GDM1 (cell line): Measurements from ENCODE around the gene THSD4.
"Not testable (repeated sequence)": the region's sequence is repeated elsewhere in the genome, so short reads cannot be mapped to it uniquely, and the experiment has no call there.

ENCODE experiments used
- DNase-seq: peaks from one replicate; lab custom pipeline; 2025; lab: John Stamatoyannopoulos, UW

THSD4 gene

GRCh38 chr15:71431343-71432336 is 316.4 kb downstream of the THSD4 start:
- DNase-seq = no peak

DNA sequence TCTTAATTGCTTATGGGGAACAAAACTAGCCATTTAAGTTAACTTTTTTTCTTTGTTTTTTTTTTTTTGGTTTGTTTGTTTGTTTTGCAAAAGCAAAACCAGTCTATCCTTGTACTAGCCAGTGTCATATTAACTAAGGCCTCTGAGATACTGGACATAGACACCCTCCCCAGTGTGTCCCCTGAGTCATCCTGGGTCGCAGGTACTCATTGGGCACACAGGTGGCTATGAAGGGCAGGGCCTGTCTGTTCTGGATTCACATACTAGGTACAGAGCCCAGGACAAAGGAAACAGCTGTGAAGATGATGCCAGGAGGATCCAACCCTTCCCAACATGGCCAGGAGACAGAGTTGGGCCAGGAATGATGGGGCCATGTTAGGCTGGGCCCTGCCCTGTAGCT is 318.1 kb downstream of the THSD4 start:
- no peak for DNase-seq

DNA sequence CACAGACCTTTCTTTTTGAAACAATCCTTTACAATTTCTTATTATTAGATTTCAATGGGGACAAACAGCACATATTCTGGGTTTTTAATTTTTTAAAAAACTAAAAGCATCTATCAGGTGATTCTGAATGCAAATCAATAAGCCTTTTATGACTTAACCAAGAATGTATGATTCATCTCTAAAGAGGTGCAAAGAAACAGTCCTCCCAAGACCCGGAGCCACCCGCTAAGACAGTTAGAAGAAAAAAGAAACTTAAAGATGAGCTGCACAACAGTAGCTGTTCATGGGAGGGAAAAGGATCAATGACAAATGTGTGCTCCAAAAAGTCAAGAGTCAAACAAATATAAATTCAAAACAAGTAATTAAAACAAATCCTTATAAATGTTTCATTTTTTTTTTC is 319.5 kb downstream of the THSD4 start:
- DNase-seq = no peak

DNA sequence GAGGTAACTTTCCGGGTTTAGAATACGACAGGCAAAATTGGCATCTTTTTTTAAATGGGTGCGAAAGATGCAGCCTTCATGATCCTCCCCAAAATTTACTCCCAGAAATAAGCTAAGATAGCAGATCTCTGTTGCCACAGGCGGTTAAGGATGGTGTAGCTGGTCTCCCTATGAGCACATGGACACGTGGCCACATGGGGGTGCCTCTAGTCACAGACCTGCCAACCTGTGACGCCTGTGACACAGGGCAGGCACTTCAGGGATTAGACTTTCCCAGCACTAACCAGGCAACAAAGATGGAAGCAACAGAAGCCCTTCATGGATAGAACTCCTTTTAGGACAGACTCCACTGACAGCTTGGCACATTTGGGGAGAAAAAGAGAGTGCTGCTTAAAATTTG is 320.3 kb downstream of the THSD4 start:
- DNase-seq = no peak

DNA sequence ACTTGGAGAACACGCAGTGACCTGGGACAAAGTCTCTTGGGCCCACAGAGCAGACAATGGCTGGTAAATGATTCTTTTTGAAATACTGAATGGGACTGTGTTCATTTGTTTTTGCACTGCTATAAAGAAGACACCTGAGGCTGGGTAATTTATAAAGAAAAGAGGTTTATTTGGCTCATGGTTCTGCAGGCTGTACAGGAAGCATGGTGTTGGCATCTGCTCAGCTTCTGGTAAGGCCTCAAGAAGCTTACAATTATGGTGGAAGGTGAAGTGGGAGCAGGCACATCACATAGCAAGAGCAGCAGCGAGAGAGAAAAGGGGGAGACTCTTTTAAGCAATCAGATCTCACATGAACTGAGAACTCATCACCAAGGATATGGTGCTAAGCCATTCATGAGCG is 321.6 kb downstream of the THSD4 start:
- DNase-seq = no peak

DNA sequence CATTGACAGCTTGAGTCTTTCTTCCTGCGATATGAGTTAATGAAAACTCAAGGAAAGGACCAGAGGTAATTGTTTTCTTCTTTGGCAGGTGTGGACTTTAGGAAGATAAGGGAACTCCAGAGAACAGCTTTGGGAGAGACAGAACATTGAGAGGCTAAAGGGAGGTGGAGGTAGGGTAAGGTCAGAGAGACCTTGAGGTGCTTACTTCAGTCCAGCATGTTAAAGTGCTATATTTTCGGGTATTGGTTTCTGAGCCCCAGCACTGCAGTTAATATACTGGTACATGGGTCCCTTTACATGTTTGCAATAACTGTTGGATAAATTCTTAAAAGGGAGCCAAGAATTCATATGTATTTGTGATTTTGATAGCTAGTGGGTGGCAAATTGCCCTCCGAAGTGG is 322.1 kb downstream of the THSD4 start:
- no peak for DNase-seq

DNA sequence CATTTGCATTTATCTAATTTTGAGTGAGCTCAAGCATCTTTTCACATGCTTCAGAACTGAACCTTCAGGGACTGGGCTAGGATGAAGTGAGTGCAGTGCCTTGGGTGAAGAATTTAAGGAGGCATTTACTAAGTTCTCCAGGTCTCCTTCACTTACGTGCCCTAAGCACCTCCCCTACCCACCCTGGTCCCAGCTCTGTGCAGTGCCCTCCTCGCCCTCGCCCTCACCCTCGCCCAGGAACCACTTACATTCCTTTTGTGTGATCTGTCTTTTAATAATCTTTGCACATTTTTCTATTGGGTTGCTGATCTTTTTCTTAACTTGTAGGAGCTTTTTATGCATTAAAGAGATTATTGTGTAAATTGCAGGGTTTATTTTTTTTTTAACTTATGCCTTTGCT is 322.6 kb downstream of the THSD4 start:
- DNase-seq = no peak

DNA sequence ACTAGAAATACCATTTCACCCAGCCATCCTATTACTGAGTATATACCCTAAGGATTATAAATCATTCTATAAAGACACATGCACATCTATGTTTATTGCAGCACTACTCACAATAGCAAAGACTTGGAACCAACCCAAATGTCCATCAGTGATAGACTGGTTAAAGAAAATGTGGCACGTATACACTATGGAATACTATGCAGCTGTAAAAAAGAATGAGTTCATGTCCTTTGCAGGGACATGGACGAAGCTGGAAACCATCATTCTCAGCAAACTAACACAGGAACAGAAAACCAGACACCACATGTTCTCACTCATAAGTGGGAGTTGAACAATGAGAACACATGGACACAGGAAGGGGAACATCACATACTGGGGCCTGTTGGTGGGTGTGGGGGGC is 324.2 kb downstream of the THSD4 start:
- DNase-seq = not testable (repeated sequence)

GRCh38 chr15:71440489-71441110 is 325.3 kb downstream of the THSD4 start:
- peak; percentile 11 for DNase-seq

DNA sequence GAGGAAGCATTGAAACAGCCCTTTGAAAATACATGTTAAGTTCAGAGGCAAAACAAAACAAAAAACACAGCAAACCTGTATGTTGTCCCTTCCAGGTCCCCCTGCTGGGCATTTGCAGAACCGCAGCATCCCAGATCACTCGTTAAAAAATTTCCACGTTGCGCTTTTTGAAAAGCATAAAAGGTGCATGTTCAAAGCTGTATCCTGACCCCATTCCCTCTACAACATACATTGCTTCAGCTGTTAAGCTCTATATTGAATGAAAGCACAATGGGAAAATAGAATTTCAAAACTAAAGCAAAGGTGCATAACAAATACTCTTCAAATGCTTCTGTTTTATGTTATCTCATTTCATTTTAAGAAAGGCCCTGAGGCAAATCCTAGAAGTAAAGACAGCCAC is 328.3 kb downstream of the THSD4 start:
- DNase-seq = no peak

- no peak for DNase-seq
These were observed 328.9 kb downstream of the THSD4 start for GRCh38 chr15:71444032-71444810.

DNA sequence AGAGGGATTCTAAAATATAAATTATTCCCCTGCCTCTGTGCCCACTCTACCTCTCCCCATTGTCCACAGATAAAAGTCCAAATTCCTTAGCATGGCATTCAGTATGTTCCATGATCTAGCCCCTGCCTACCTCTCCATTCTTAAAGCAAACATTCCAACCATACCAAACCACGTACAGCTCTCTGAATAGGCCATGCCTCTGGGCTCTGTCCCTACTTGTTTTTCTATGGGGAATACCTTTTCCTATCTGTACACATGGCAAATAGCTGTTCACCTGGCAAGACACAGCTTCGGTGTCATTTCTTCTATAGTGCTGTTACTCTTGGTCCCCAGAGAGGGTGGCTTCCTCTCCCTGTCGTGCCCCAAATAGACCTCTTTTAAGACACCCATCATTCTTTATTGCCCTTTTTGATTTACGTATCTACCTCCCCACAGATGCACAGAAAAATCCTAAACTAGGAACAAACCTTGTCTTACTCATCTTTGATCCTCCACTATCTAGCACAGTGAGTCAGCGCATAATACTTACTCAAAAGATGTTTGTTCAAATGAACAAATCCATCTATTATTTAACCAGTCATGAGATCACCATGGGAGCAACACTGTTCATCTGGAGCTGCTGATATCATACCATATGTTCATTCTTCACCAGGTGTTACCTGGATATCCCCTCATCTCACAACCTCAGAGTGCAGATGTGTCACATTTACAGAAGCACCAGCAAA is 329.8 kb downstream of the THSD4 start:
- DNase-seq = no peak

- DNase-seq = no peak
These were observed 332.3 kb downstream of the THSD4 start for GRCh38 chr15:71447328-71448250.

DNA sequence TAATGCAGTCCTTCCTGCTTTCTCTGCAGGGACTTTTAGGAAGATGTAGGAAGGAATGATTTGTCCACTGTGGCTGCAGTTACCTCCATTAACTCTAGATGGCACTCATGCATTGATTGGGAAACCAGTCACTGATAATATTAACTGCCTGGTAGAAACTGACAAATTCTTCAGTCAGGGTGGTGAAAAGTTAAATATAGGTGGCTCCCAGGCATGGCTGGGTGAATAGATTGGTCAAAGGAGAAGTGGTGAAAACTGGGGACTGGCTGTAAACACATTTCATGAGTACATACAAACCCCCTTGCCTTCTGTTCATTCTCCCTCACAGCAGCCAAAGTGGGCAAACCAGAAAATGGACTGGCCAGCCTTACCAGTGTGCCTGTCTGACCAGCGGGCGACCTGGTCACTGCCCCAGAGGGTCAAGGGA is 333.4 kb downstream of the THSD4 start:
- no peak for DNase-seq

DNA sequence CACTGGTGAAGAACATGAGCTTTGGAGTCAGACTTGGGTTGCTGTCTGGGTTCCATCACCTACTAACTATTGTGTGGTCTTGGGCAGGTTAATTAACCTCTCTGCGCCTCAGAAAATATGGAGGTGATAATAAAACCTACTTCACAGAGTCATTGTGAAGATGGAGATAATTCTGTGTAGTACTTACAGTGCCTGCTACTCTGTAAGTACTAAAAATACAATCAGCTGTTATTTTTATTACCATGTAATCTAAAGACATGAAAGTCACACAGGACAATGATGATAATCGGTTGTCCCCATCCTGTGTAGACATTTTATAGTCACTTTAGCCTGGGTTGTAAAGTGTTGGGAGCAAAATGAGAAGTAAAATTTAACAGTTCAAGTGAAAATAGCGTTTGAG is 334.1 kb downstream of the THSD4 start:
- no peak for DNase-seq

- DNase-seq = no peak
These were observed 334.7 kb downstream of the THSD4 start for GRCh38 chr15:71449956-71450355.

GRCh38 chr15:71451130-71451529 is 335.9 kb downstream of the THSD4 start:
- DNase-seq = no peak

DNA sequence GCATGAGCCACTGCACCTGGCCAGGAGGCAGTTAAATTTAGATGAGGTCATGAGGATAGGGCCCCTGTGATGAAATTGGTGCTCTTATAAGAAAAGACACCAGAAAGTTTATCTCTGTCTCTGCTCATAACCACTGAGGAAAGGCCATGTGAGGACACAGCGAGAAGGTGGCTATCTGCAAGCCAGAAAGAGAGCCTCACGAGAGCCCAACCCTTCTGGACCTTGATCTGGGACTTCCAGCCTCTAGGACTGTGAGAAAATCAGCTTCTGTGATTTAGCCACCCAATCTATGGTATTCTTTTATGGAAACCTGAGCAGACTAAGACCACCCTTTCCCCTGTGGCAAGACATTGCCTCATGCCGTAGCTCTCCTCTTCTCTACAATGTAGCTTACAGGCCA is 337.6 kb downstream of the THSD4 start:
- DNase-seq = no peak

DNA sequence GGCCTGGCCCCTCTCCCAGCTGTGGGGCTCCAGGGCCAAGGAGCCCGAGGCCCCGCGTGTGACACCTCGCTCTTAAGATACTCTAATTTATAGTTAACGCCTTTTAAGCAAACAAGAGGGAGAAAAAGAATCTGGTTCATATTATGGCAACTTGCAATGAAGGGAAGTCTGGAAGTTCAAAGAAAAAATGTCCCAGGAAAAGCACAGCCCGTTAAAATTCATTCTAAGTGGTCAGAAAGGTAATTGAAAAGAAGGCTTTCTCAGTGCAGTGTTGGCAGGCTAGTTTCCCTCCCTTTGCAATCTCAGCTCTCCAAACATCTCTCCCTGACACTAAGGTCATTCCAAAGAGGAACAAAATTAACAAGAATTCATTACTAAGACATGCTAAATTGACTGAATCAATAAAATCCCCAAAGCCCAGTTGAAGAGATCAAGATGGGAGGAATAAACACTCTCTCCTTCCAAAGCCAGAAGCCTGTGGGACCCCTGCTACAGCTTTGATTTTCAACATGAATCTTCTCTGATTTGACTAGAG is 339.3 kb downstream of the THSD4 start:
- DNase-seq = no peak

DNA sequence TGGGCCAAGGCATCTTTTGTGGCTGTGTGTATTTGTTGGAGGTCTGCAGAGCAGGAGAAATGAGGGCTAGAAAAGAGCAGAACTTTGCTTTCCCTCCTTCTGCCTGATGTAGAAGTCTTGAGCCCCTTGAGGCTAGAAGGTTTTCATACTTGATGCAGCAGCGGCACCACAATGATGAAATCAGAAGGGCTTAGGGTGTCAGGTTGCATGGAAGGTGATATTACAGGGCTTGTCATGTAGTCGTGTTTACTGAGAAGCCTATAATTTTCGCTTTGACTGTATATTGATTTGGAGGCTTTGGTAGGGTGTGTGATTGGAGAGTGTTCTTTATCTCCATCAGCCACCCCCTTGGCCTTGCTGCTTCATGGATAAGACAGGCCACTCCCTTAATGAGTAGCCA is 339.8 kb downstream of the THSD4 start:
- no peak for DNase-seq

DNA sequence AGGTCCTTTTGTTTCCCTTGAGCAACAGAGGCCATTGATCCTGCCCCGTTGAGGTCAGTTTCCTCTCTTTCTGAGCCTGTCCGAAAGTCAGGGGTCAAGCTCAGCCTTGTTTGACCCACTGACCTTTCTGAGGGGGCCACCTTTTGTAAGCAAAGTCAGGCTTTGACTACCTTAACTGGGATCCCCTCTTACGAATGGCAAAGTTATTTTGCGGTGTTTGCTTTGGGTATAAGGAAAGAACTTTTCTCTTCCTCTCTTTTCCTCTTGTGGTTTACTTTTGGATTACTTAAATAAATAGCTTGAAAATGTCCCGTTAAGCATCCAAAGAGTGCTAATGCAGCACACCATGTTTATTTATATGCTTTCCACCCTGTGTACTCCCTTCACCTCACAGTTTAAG is 340.6 kb downstream of the THSD4 start:
- DNase-seq = no peak
